Measurements from ENCODE around the gene TSPAN31.

TSPAN31 gene

GRCh38 chr12:57777367-57777766 lies 32.5 kb downstream of the TSPAN31 start:
- Mint-ChIP-seq H3K4me1 (ENCODE audit: low read depth in 2 of 2) (peaks cover 22% of the 10 kb centered on the region in 2 donors), H3K36me3 (ENCODE audit: insufficient read depth) (peaks cover 17% of the 10 kb centered on the region), H3K9me3 (no peaks in the 10 kb centered on the region), H3K4me3 (no peak overlapping the region), H3K27ac (no peak overlapping the region), H3K27me3 (no peaks in the 10 kb centered on the region)
- no peak for DNase-seq
- no peak for ATAC-seq (replicated peaks)

- no peaks in the 10 kb centered on the region for H3K9me3 Mint-ChIP-seq
- peaks cover 22% of the 10 kb centered on the region for H3K36me3 Mint-ChIP-seq (ENCODE audit: insufficient read depth)
- no peaks in the 10 kb centered on the region for H3K27me3 Mint-ChIP-seq
- no peak overlapping the region for H3K4me3 Mint-ChIP-seq
- H3K27ac Mint-ChIP-seq = no peak overlapping the region
- ATAC-seq (replicated peaks) (no peak), DNase-seq (no peak)
- H3K4me1 Mint-ChIP-seq (ENCODE audit: low read depth in 2 of 2) = peaks cover 23 to 26% of the 10 kb centered on the region in 2 donors
These were observed 33.1 kb downstream of the TSPAN31 start for GRCh38 chr12:57777911-57778310.

GRCh38 chr12:57779736-57780135 lies 34.9 kb downstream of the TSPAN31 start:
- Mint-ChIP-seq H3K4me3 (no peak overlapping the region), H3K9me3 (no peaks in the 10 kb centered on the region), H3K4me1 (ENCODE audit: low read depth in 2 of 2) (peaks cover 29 to 32% of the 10 kb centered on the region in 2 donors), H3K36me3 (ENCODE audit: insufficient read depth) (peaks cover 20% of the 10 kb centered on the region), H3K27me3 (no peaks in the 10 kb centered on the region), H3K27ac (peak overlapping the region in 1 of 2 donors; percentile 30)
- no peak for ATAC-seq (replicated peaks)
- DNase-seq = no peak

- Mint-ChIP-seq H3K9me3 (no peaks in the 10 kb centered on the region), H3K4me1 (ENCODE audit: low read depth in 2 of 2) (peaks cover 29 to 32% of the 10 kb centered on the region in 2 donors), H3K36me3 (ENCODE audit: insufficient read depth) (peaks cover 24% of the 10 kb centered on the region), H3K4me3 (peak overlapping the region in 1 of 2 donors; percentile 100), H3K27me3 (no peaks in the 10 kb centered on the region), H3K27ac (peak overlapping the region; percentile 99)
- DNase-seq (no peak), ATAC-seq (replicated peaks) (no peak)
These were observed 35.6 kb downstream of the TSPAN31 start for GRCh38 chr12:57780284-57780897.

GRCh38 chr12:57781244-57781643 lies 36.4 kb downstream of the TSPAN31 start:
- Mint-ChIP-seq H3K36me3 (ENCODE audit: insufficient read depth) (peaks cover 32% of the 10 kb centered on the region), H3K4me3 (peak overlapping the region; percentile 15 to 100), H3K27ac (peak overlapping the region; percentile 99), H3K27me3 (no peaks in the 10 kb centered on the region), H3K9me3 (no peaks in the 10 kb centered on the region), H3K4me1 (ENCODE audit: low read depth in 2 of 2) (peaks cover 31 to 32% of the 10 kb centered on the region in 2 donors)
- no peak for DNase-seq
- peak; percentile 58 for ATAC-seq (replicated peaks)

- Mint-ChIP-seq H3K4me3 (peak overlapping the region; percentile 15 to 100), H3K4me1 (ENCODE audit: low read depth in 2 of 2) (peaks cover 32 to 35% of the 10 kb centered on the region in 2 donors)
- no peak for DNase-seq
These were observed 37.0 kb downstream of the TSPAN31 start for GRCh38 chr12:57781801-57782200.

GRCh38 chr12:57782243-57782607 lies 37.4 kb downstream of the TSPAN31 start:
- ATAC-seq (replicated peaks) = no peak
- H3K36me3 Mint-ChIP-seq (ENCODE audit: insufficient read depth) = peaks cover 39% of the 10 kb centered on the region
- no peaks in the 10 kb centered on the region for H3K27me3 Mint-ChIP-seq
- H3K4me3 Mint-ChIP-seq = peak overlapping the region; percentile 100
- peak overlapping the region; percentile 99 for H3K27ac Mint-ChIP-seq
- H3K9me3 Mint-ChIP-seq = no peaks in the 10 kb centered on the region
- peaks cover 32 to 35% of the 10 kb centered on the region in 2 donors for H3K4me1 Mint-ChIP-seq (ENCODE audit: low read depth in 2 of 2)
- DNase-seq = no peak

More at GRCh38 chr12:57781801-57782200, 37.0 kb downstream of the TSPAN31 start:
- peaks cover 37% of the 10 kb centered on the region for H3K36me3 Mint-ChIP-seq (ENCODE audit: insufficient read depth)
- H3K27me3 Mint-ChIP-seq = no peaks in the 10 kb centered on the region
- ATAC-seq (replicated peaks) = no peak
- H3K9me3 Mint-ChIP-seq = no peaks in the 10 kb centered on the region
- peak overlapping the region; percentile 99 for H3K27ac Mint-ChIP-seq

GRCh38 chr12:57782608-57783465 lies 38.0 kb downstream of the TSPAN31 start, which contains the start of gene TSFM:
Gene TSFM (plus strand): TSS chr12:57782787. CDS start chr12:57782802, 15 bp downstream.
- Mint-ChIP-seq H3K9me3 (no peaks in the 10 kb centered on the region), H3K27ac (peak within 1 kb of the TSS; percentile 99), H3K4me1 (ENCODE audit: low read depth in 2 of 2) (peaks cover 32 to 35% of the 10 kb centered on the region in 2 donors), H3K36me3 (ENCODE audit: insufficient read depth) (peaks cover 45% of the 10 kb centered on the region), H3K27me3 (no peaks in the 10 kb centered on the region), H3K4me3 (peak within 1 kb of the TSS; percentile 100)
- peak; percentile 85 for ATAC-seq (replicated peaks)
- peak; percentile 95 to 97 (median 96) for DNase-seq

- Mint-ChIP-seq H3K4me1 (ENCODE audit: low read depth in 2 of 2) (peaks cover 32 to 36% of the 10 kb centered on the region in 2 donors), H3K27ac (peak overlapping the region in 1 of 2 donors; percentile 99), H3K36me3 (ENCODE audit: insufficient read depth) (peaks cover 51% of the 10 kb centered on the region), H3K27me3 (no peaks in the 10 kb centered on the region), H3K4me3 (peak overlapping the region; percentile 100), H3K9me3 (no peaks in the 10 kb centered on the region)
- ATAC-seq (replicated peaks) = no peak
- DNase-seq = no peak
These were observed 38.6 kb downstream of the TSPAN31 start for GRCh38 chr12:57783466-57783801.

GRCh38 chr12:57783861-57784260 lies 39.0 kb downstream of the TSPAN31 start:
- H3K4me1 Mint-ChIP-seq (ENCODE audit: low read depth in 2 of 2) = peaks cover 34 to 38% of the 10 kb centered on the region in 2 donors
- H3K36me3 Mint-ChIP-seq (ENCODE audit: insufficient read depth) = peaks cover 55% of the 10 kb centered on the region
- peak overlapping the region; percentile 100 for H3K4me3 Mint-ChIP-seq
- no peak for DNase-seq
- no peak for ATAC-seq (replicated peaks)
- no peak overlapping the region for H3K27ac Mint-ChIP-seq
- H3K27me3 Mint-ChIP-seq = no peaks in the 10 kb centered on the region
- no peaks in the 10 kb centered on the region for H3K9me3 Mint-ChIP-seq

GRCh38 chr12:57793920-57794319 lies 49.1 kb downstream of the TSPAN31 start:
- no peaks in the 10 kb centered on the region for H3K9me3 Mint-ChIP-seq
- no peak overlapping the region for H3K4me3 Mint-ChIP-seq
- H3K36me3 Mint-ChIP-seq (ENCODE audit: insufficient read depth) = peaks cover 82% of the 10 kb centered on the region
- peaks cover 0 to 2% of the 10 kb centered on the region in 2 donors for H3K4me1 Mint-ChIP-seq (ENCODE audit: low read depth in 2 of 2)
- no peaks in the 10 kb centered on the region for H3K27me3 Mint-ChIP-seq
- ATAC-seq (replicated peaks) (no peak), DNase-seq (no peak)
- H3K27ac Mint-ChIP-seq = peak overlapping the region in 1 of 2 donors; percentile 54

GRCh38 chr12:57795354-57795753 lies 50.5 kb downstream of the TSPAN31 start:
- no peak for ATAC-seq (replicated peaks)
- H3K9me3 Mint-ChIP-seq = no peaks in the 10 kb centered on the region
- H3K36me3 Mint-ChIP-seq (ENCODE audit: insufficient read depth) = peaks cover 77% of the 10 kb centered on the region
- no peak overlapping the region for H3K4me3 Mint-ChIP-seq
- H3K27ac Mint-ChIP-seq = no peak overlapping the region
- peaks cover 0 to 5% of the 10 kb centered on the region in 2 donors for H3K4me1 Mint-ChIP-seq (ENCODE audit: low read depth in 2 of 2)
- DNase-seq = no peak
- no peaks in the 10 kb centered on the region for H3K27me3 Mint-ChIP-seq

- Mint-ChIP-seq H3K4me1 (ENCODE audit: low read depth in 2 of 2) (peaks cover 0 to 5% of the 10 kb centered on the region in 2 donors), H3K36me3 (ENCODE audit: insufficient read depth) (peaks cover 64% of the 10 kb centered on the region), H3K27me3 (no peaks in the 10 kb centered on the region), H3K9me3 (no peaks in the 10 kb centered on the region), H3K27ac (peak overlapping the region in 1 of 2 donors; percentile 46), H3K4me3 (no peak overlapping the region)
- no peak for ATAC-seq (replicated peaks)
- no peak for DNase-seq
These were observed 52.2 kb downstream of the TSPAN31 start for GRCh38 chr12:57796996-57797395.

- H3K9me3 Mint-ChIP-seq = no peaks in the 10 kb centered on the region
- H3K27ac Mint-ChIP-seq = peak overlapping the region; percentile 12 to 46
- H3K4me3 Mint-ChIP-seq = no peak overlapping the region
- no peaks in the 10 kb centered on the region for H3K27me3 Mint-ChIP-seq
- ATAC-seq (replicated peaks) (no peak), DNase-seq (no peak)
- H3K36me3 Mint-ChIP-seq (ENCODE audit: insufficient read depth) = peaks cover 55% of the 10 kb centered on the region
- H3K4me1 Mint-ChIP-seq (ENCODE audit: low read depth in 2 of 2) = peaks cover 0 to 5% of the 10 kb centered on the region in 2 donors
These were observed 53.1 kb downstream of the TSPAN31 start for GRCh38 chr12:57797933-57798332.

Measured in effector memory CD8-positive, alpha-beta T cell (primary cell).